K562 (cell line): Measurements from ENCODE around the gene GABRR2. TPM values are rescaled to one million over a fixed set of nuclear protein-coding genes. Genes with fewer than 3 reads are reported as not detected.
A peak's percentile ranks its signal among the peaks of the same experiment; 100 is the strongest.

Experiments used
- ATAC-seq: fragments of 200-7000 bp; cut with Tn5 transposase; 3 replicates; pipeline ENCODE4 v1.9.1; 2020; ENCODE audit warnings: moderate library complexity
- BruUV-seq: library from RNA; stranded (reverse); fragments of 400-500 nt; replicated peaks from 2 replicates; lab custom pipeline; 2021; lab: Mats Ljungman, UMichigan
- CTCF ChIA-PET: fragments of 300-600 bp; formaldehyde crosslinking; extraction: SDS; loops from one replicate; lab custom pipeline; 2021; ENCODE audit warnings: low intra/inter-chr PET ratio; lab: Yijun Ruan, JAX
- POLR2A ChIA-PET: fragments of 300-600, 350-650 bp; sonication (Branson Sonifier 250); formaldehyde crosslinking; extraction: SDS; loops from one replicate; lab custom pipeline; 2021; ENCODE audit warnings: antibody characterized with exemption, inconsistent platforms; lab: Yijun Ruan, JAX
- DNase-seq, 4 experiments: peaks; one replicate each; pipeline versions ENCODE4 v3.0.0 to v3.0.0-alpha.2; 2011 to 2018; ENCODE audit warnings: low spot score in 3 of 4, mixed read lengths in 3 of 4; ENCODE audit errors: extremely low read depth in 1 of 4
- FAIRE-seq: peaks from 2 replicates; lab custom pipeline; 2011; peaks lifted over from hg19 to GRCh38; lab: Jason Lieb, UNC
- H2AFZ ChIP-seq: 2 replicates; pipeline ENCODE4 v1.6.0; 2011; ENCODE audit warnings: low read depth, low read length, control low read depth, inconsistent platforms
- H3K27ac ChIP-seq: fragments of 200-600 bp; 3 replicates; pipeline ENCODE4 v1.8.0; 2011; ENCODE audit warnings: low read depth, mild to moderate bottlenecking, control low read depth, inconsistent platforms, low read length, moderate library complexity, mixed read lengths; ENCODE audit errors: extremely low read depth
- H3K27me3 ChIP-seq, 2 experiments: fragments of 300-600 bp in 1 of 2; 2 replicates in 1 of 2; 3 replicates in 1 of 2; pipeline versions ENCODE4 v1.6.0 to v1.8.0; 2011; ENCODE audit warnings: inconsistent platforms in 2 of 2, low read length in 2 of 2, mild to moderate bottlenecking in 1 of 2, mixed read lengths in 1 of 2, moderate library complexity in 1 of 2; ENCODE audit not compliant: control insufficient read depth in 2 of 2, insufficient read depth in 2 of 2
- H3K36me3 ChIP-seq: fragments of 300-600 bp; 3 replicates; pipeline ENCODE4 v1.8.0; 2011; ENCODE audit warnings: mild to moderate bottlenecking, low read length, inconsistent platforms; ENCODE audit not compliant: control insufficient read depth, insufficient read depth
- H3K4me1 ChIP-seq, 2 experiments: fragments of 200-600 bp in 1 of 2; replicated peaks in 1 of 2; 2 replicates in 1 of 2; 3 replicates in 1 of 2; pipeline versions ENCODE4 v1.5.1 to v1.8.0; 2011; ENCODE audit warnings: inconsistent platforms in 2 of 2, low read length in 2 of 2, mild to moderate bottlenecking in 1 of 2, mixed read lengths in 1 of 2, moderate library complexity in 1 of 2; ENCODE audit not compliant: control insufficient read depth in 2 of 2, insufficient read depth in 2 of 2
- H3K4me2 ChIP-seq: 2 replicates; pipeline ENCODE4 v1.6.1; 2011; ENCODE audit warnings: low read length, control low read depth, inconsistent platforms, mixed read lengths; ENCODE audit not compliant: insufficient read depth
- H3K4me3 ChIP-seq: fragments of 200-600 bp; sonication (generic), shearing (Covaris generic); 2 replicates; pipeline ENCODE4 v1.5.1; 2016; ENCODE audit warnings: control low read depth, inconsistent platforms
- H3K79me2 ChIP-seq: fragments of 200-600 bp; 3 replicates; pipeline ENCODE4 v1.8.0; 2011; ENCODE audit warnings: low read length, inconsistent platforms; ENCODE audit not compliant: control insufficient read depth, insufficient read depth
- H3K9ac ChIP-seq, 2 experiments: 2 replicates each; pipeline versions ENCODE4 v1.6.0 to v1.6.1; 2011; ENCODE audit warnings: low read depth in 2 of 2, low read length in 2 of 2, control low read depth in 1 of 2, inconsistent platforms in 1 of 2, mild to moderate bottlenecking in 1 of 2, mixed read lengths in 1 of 2; ENCODE audit not compliant: insufficient read depth in 1 of 2
- H3K9me1 ChIP-seq: one replicate; pipeline ENCODE4 v1.6.0; 2011; ENCODE audit warnings: inconsistent platforms, mild to moderate bottlenecking, low read length, moderate library complexity; ENCODE audit not compliant: control insufficient read depth, insufficient read depth
- H3K9me3 ChIP-seq: replicated peaks from 2 replicates; pipeline ENCODE4 v1.5.1; 2011; ENCODE audit warnings: low read depth, low read length, inconsistent platforms; ENCODE audit not compliant: control insufficient read depth, insufficient read depth
- H4K20me1 ChIP-seq: replicated peaks from 2 replicates; pipeline ENCODE4 v1.6.1; 2011; ENCODE audit warnings: low read length, inconsistent platforms, mixed read lengths; ENCODE audit not compliant: control insufficient read depth, insufficient read depth
- ARID3A ChIP-seq: IDR thresholded peaks from 2 replicates; pipeline ENCODE4 v1.6.1; 2012; ENCODE audit warnings: low read depth, low read length, improper control_type of control experiment, borderline replicate concordance
- CCAR2 ChIP-seq: fragments of 200-400 bp; formaldehyde crosslinking; IDR thresholded peaks from 2 replicates; pipeline ENCODE4 v1.6.1; 2017; ENCODE audit warnings: mild to moderate bottlenecking, low read depth, low read length
- COPS2 ChIP-seq: fragments of 450-650 bp; conservative IDR thresholded peaks from 2 replicates; pipeline ENCODE4 v1.6.1; 2016; ENCODE audit warnings: mild to moderate bottlenecking, moderate library complexity
- TBL1XR1 ChIP-seq, 2 experiments: IDR thresholded peaks; 2 replicates each; pipeline ENCODE4 v1.6.1; 2012; ENCODE audit warnings: improper control_type of control experiment in 2 of 2, low read length in 2 of 2, mild to moderate bottlenecking in 1 of 2
- WGBS: fragments of 100-300 bp; shearing (Covaris generic); methylation state at CpG from one replicate; pipeline ENCODE4 v1.1.6; 2016; ENCODE audit warnings: low coverage, mixed read lengths; ENCODE audit not compliant: insufficient coverage; ENCODE audit errors: missing lambda C conversion rate; 5-methylcytosine and 5-hydroxymethylcytosine counted together
- in situ Hi-C: fragments of 300-500 bp; cut with MboI; formaldehyde crosslinking; loops from 4 replicates; pipeline ENCODE4 v1.15.0; 2018; ENCODE audit warnings: inconsistent platforms, mixed read lengths
- intact Hi-C: fragments of 100-400 bp; cut with micrococcal nuclease; formaldehyde crosslinking; loops from 2 replicates; pipeline ENCODE4 v1.14.2; 2022
- polyA plus RNA-seq, 8 experiments: library from polyadenylated mRNA; depleted of rRNA in 4 of 8; stranded (reverse) in 5 of 8; unstranded in 3 of 8; fragments of >200 nt; fragmentation: Nextera tagmentation in 2 of 8; fragmentation: Illumina TruSeq in 1 of 8; extraction: Ambion mirVana in 2 of 8; extraction: Trizol in 1 of 8; gene quantifications; 2 replicates each; pipeline versions ENCODE4 v1.2.1 to v1.2.3, GENCODE V29; 2011 to 2014; ENCODE audit warnings: inconsistent platforms in 1 of 8, missing spikeins in 1 of 8
- total RNA-seq, 7 experiments: library from RNA; depleted of rRNA in 6 of 7; stranded (reverse); fragments of >200 nt in 6 of 7; fragmentation: Illumina TruSeq in 2 of 7; extraction: Trizol in 2 of 7; gene quantifications; 2 replicates each; pipeline versions ENCODE4 v1.2.1 to v1.2.3, GENCODE V29; 2011 to 2021; ENCODE audit warnings: low replicate concordance in 1 of 7
- TF ChIP-seq, protein P1 (sequence below): sonication (generic); formaldehyde crosslinking; IDR thresholded peaks from 2 replicates; pipeline ENCODE4 v1.8.0; 2023; ENCODE audit warnings: mild to moderate bottlenecking, missing genetic modification reagents
- TF ChIP-seq, protein P2 (sequence below): fragments of 450-650 bp; IDR thresholded peaks from 2 replicates; pipeline ENCODE4 v1.7.1; 2018; ENCODE audit warnings: mild to moderate bottlenecking, low read depth; ENCODE audit not compliant: partially characterized antibody

The GABRR2 gene
- total and polyA plus RNA-seq, 9 of the 15 experiments (the other 6 are each of a cell fraction or from before 2014, with no cell fraction given): 0.09 to 0.13 (median 0.10) TPM; not detected in 6

GRCh38 chr6:89357390-89357789 is 42.3 kb upstream of the GABRR2 start:
- Histone ChIP-seq H3K4me1 (peaks cover 0 to 11% of the 10 kb centered on the region in 2 experiments; a peak in 3 of 5 replicates), H3K9me3 (no peaks in the 10 kb centered on the region), H3K79me2 (peaks cover 8% of the 10 kb centered on the region), H3K36me3 (no peaks in the 10 kb centered on the region), H2AFZ (peak overlapping the region; percentile 47; the same call in 1 of the 2 replicates), H4K20me1 (no peaks in the 10 kb centered on the region), H3K9me1 (no peaks in the 10 kb centered on the region)
- ATAC-seq: no peak
- no peak for DNase-seq
- CTCF ChIA-PET: no interaction called here
- FAIRE-seq: no peak
- no TSS peak for BruUV-seq
- TF ChIP-seq TBL1XR1 (IDR thresholded peaks at IDR 0.05; ENCODE audit: low read length in 2 of 2) (no peak), CCAR2 (no peak), COPS2 (no peak), ARID3A (no peak)
- TF ChIP-seq, protein P1, sequence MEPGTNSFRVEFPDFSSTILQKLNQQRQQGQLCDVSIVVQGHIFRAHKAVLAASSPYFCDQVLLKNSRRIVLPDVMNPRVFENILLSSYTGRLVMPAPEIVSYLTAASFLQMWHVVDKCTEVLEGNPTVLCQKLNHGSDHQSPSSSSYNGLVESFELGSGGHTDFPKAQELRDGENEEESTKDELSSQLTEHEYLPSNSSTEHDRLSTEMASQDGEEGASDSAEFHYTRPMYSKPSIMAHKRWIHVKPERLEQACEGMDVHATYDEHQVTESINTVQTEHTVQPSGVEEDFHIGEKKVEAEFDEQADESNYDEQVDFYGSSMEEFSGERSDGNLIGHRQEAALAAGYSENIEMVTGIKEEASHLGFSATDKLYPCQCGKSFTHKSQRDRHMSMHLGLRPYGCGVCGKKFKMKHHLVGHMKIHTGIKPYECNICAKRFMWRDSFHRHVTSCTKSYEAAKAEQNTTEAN (CRISPR knock-in tag): no peak
- TF ChIP-seq, protein P2, sequence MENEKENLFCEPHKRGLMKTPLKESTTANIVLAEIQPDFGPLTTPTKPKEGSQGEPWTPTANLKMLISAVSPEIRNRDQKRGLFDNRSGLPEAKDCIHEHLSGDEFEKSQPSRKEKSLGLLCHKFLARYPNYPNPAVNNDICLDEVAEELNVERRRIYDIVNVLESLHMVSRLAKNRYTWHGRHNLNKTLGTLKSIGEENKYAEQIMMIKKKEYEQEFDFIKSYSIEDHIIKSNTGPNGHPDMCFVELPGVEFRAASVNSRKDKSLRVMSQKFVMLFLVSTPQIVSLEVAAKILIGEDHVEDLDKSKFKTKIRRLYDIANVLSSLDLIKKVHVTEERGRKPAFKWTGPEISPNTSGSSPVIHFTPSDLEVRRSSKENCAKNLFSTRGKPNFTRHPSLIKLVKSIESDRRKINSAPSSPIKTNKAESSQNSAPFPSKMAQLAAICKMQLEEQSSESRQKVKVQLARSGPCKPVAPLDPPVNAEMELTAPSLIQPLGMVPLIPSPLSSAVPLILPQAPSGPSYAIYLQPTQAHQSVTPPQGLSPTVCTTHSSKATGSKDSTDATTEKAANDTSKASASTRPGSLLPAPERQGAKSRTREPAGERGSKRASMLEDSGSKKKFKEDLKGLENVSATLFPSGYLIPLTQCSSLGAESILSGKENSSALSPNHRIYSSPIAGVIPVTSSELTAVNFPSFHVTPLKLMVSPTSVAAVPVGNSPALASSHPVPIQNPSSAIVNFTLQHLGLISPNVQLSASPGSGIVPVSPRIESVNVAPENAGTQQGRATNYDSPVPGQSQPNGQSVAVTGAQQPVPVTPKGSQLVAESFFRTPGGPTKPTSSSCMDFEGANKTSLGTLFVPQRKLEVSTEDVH: no peak
- TF ChIP-seq, all 486 proteins: peak for 0
- H3K27ac ChIP-seq: no peak overlapping the region
- no peak overlapping the region for H3K4me2 ChIP-seq
- in situ Hi-C loops (no loop called here), intact Hi-C loops (no loop called here)
- H3K4me3 ChIP-seq: no peak overlapping the region
- POLR2A ChIA-PET: interaction anchor here (1.8 kb wide), 1 partner anchor 9 kb away, joined by 10 read pairs; no protein-coding TSS in a partner anchor
- no peak overlapping the region for H3K9ac ChIP-seq
- peaks cover 0 to under 1% of the 10 kb centered on the region in 2 experiments; a peak in 1 of 5 replicates for H3K27me3 ChIP-seq
- 24% methylated on average over 3 of the region's 3 CpGs for WGBS
